Measurements from ENCODE around the gene DPH1. TPM values are rescaled to one million over a fixed set of nuclear protein-coding genes. Genes with fewer than 3 reads are reported as not detected.

DPH1 gene
- total and polyA plus RNA-seq, 4 donors: 6.3 to 62.9 (median 32.5) TPM

- Histone ChIP-seq H3K4me1 (ENCODE audit: control insufficient read depth in 1 of 2, insufficient read depth in 2 of 2, low read length in 2 of 2) (no peaks in the 10 kb centered on the region), H3K4me3 (ENCODE audit: low read length in 2 of 2) (no peak overlapping the region), H3K9me3 (ENCODE audit: control insufficient read depth, low read length) (no peaks in the 10 kb centered on the region), H3K36me3 (ENCODE audit: control insufficient read depth in 1 of 2, insufficient read depth in 2 of 2, low read length in 1 of 2) (peaks cover 0 to 5% of the 10 kb centered on the region in 2 donors), H3K27ac (ENCODE audit: low read depth in 1 of 2, low read length in 2 of 2) (no peak overlapping the region), H3K27me3 (ENCODE audit: control insufficient read depth in 1 of 2, insufficient read depth in 2 of 2, low read length in 1 of 2) (no peaks in the 10 kb centered on the region)
- intact Hi-C loops (cut with DNase I): no loop called here
- peak; percentile 70 for ATAC-seq (ENCODE audit: low FRiP score)
- WGBS, 2 donors: 74 to 80% methylated on average over 13 of the region's 13 CpGs
- no peak for DNase-seq
Observed at GRCh38 chr17:2084766-2085647, 55.1 kb downstream of the DPH1 start.

DNA sequence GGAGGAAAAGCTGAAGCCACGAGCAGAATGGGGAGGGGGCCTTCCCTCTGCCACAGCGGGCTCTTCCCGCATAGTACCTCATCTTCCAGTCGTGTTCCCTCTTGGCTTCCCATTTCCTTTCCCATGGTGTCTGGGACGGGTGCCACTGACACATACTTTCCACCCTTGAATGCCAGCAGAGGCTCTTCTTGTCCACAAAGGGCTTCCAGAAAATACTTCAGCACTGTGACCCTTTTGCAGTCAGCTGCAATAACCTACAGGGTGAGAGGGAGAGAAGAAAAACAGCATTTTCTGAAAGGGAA lies 55.6 kb downstream of the DPH1 start:
- WGBS, 2 donors: 34 to 42% methylated on average over 5 of the region's 5 CpGs
- H3K4me1 ChIP-seq (ENCODE audit: control insufficient read depth in 1 of 2, insufficient read depth in 2 of 2, low read length in 2 of 2): no peaks in the 10 kb centered on the region
- ATAC-seq (ENCODE audit: low FRiP score): peak; percentile 51

GRCh38 chr17:2086306-2086705 lies 56.4 kb downstream of the DPH1 start:
- no peak for DNase-seq
- Histone ChIP-seq H3K9me3 (ENCODE audit: control insufficient read depth, low read length) (no peaks in the 10 kb centered on the region), H3K27me3 (ENCODE audit: control insufficient read depth in 1 of 2, insufficient read depth in 2 of 2, low read length in 1 of 2) (no peaks in the 10 kb centered on the region), H3K4me1 (ENCODE audit: control insufficient read depth in 1 of 2, insufficient read depth in 2 of 2, low read length in 2 of 2) (no peaks in the 10 kb centered on the region), H3K27ac (ENCODE audit: low read depth in 1 of 2, low read length in 2 of 2) (no peak overlapping the region), H3K36me3 (ENCODE audit: control insufficient read depth in 1 of 2, insufficient read depth in 2 of 2, low read length in 1 of 2) (peaks cover 0 to 1% of the 10 kb centered on the region in 2 donors), H3K4me3 (ENCODE audit: low read length in 2 of 2) (no peak overlapping the region)
- ATAC-seq (ENCODE audit: low FRiP score): no peak
- WGBS, 2 donors: 89 to 95% methylated on average over 3 of the region's 3 CpGs
- intact Hi-C loops (cut with DNase I): no loop called here

More for the DNA sequence above, 55.6 kb downstream of the DPH1 start:
- H3K27ac ChIP-seq (ENCODE audit: low read depth in 1 of 2, low read length in 2 of 2): no peak overlapping the region
- DNase-seq: peak in 1 of 2 donors; percentile 84
- H3K9me3 ChIP-seq (ENCODE audit: control insufficient read depth, low read length): no peaks in the 10 kb centered on the region
- intact Hi-C loops (cut with DNase I): no loop called here
- H3K27me3 ChIP-seq (ENCODE audit: control insufficient read depth in 1 of 2, insufficient read depth in 2 of 2, low read length in 1 of 2): no peaks in the 10 kb centered on the region
- no peak overlapping the region for H3K4me3 ChIP-seq (ENCODE audit: low read length in 2 of 2)
- peaks cover 0 to 5% of the 10 kb centered on the region in 2 donors for H3K36me3 ChIP-seq (ENCODE audit: control insufficient read depth in 1 of 2, insufficient read depth in 2 of 2, low read length in 1 of 2)

DNA sequence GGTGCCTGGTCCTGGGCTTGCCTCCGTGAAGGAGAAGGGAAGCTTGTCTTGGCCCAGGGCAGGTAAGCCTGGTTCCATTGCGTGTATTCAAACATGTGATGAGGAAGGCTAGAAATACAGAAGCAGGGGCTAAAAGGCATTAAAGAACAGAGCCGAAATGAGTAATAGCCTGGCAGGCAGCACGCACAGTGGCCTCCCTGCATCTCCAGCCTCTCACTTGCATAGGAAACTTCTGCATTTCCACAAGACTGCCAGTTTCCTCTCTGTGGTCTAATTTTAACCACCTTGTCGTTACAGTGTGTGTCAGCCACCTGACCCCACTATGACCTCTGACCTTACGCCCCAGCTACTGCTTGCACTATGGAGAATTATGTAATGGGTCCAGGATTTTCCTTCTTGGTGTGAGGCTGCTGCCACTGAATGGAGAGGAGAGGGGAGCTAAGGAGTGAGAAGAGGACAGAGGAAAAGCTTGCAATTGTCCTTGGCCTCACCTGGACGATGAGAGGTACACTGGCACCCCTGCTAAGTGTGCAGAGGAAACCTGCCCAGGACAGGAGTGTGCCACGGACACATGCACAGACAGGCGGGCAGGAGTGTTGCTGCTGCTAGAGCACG lies 57.8 kb downstream of the DPH1 start:
- DNase-seq (peak in 1 of 2 donors; percentile 84), ATAC-seq (ENCODE audit: low FRiP score) (no peak)
- no peaks in the 10 kb centered on the region for H3K27me3 ChIP-seq (ENCODE audit: control insufficient read depth in 1 of 2, insufficient read depth in 2 of 2, low read length in 1 of 2)
- no peaks in the 10 kb centered on the region for H3K9me3 ChIP-seq (ENCODE audit: control insufficient read depth, low read length)
- H3K27ac ChIP-seq (ENCODE audit: low read depth in 1 of 2, low read length in 2 of 2): no peak overlapping the region
- no peak overlapping the region for H3K4me3 ChIP-seq (ENCODE audit: low read length in 2 of 2)
- WGBS, 2 donors: 78 to 79% methylated on average over 10 of the region's 10 CpGs
- no peaks in the 10 kb centered on the region for H3K36me3 ChIP-seq (ENCODE audit: control insufficient read depth in 1 of 2, insufficient read depth in 2 of 2, low read length in 1 of 2)
- H3K4me1 ChIP-seq (ENCODE audit: control insufficient read depth in 1 of 2, insufficient read depth in 2 of 2, low read length in 2 of 2): no peaks in the 10 kb centered on the region
- intact Hi-C loops (cut with DNase I): no loop called here

DNA sequence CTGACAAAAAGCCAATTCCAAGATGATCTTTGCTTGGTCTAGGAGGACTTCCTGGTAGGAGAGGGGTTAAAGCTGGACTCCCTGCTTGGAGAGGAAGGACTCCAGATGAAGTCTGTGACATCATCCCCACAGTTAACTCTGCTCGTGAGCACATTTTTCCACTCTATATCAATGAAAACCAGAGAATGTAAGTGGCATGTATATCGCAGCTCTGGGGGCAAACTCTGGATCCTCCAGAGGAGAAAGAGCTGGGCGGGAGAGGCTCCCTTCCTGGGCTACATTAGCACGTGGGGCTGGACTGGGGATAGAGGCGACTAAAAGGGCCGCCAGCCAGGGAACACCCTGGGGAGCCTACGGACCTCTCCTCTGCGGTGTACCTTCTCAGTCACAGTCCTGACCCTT lies 59.1 kb downstream of the DPH1 start:
- no peak for ATAC-seq (ENCODE audit: low FRiP score)
- WGBS, 2 donors: 29 to 33% methylated on average over 8 of the region's 8 CpGs

GRCh38 chr17:2090210-2090641 lies 60.3 kb downstream of the DPH1 start:
- H3K4me1 ChIP-seq (ENCODE audit: control insufficient read depth in 1 of 2, insufficient read depth in 2 of 2, low read length in 2 of 2): peaks cover 0 to 1% of the 10 kb centered on the region in 2 donors
- H3K36me3 ChIP-seq (ENCODE audit: control insufficient read depth in 1 of 2, insufficient read depth in 2 of 2, low read length in 1 of 2): no peaks in the 10 kb centered on the region
- H3K9me3 ChIP-seq (ENCODE audit: control insufficient read depth, low read length): no peaks in the 10 kb centered on the region
- ATAC-seq (ENCODE audit: low FRiP score) (no peak), DNase-seq (no peak)
- H3K4me3 ChIP-seq (ENCODE audit: low read length in 2 of 2): no peak overlapping the region
- WGBS, 2 donors: 85 to 90% methylated on average over 9 of the region's 9 CpGs
- intact Hi-C loops (cut with DNase I): no loop called here
- no peak overlapping the region for H3K27ac ChIP-seq (ENCODE audit: low read depth in 1 of 2, low read length in 2 of 2)
- no peaks in the 10 kb centered on the region for H3K27me3 ChIP-seq (ENCODE audit: control insufficient read depth in 1 of 2, insufficient read depth in 2 of 2, low read length in 1 of 2)

More for the DNA sequence above, 59.1 kb downstream of the DPH1 start:
- Histone ChIP-seq H3K27me3 (ENCODE audit: control insufficient read depth in 1 of 2, insufficient read depth in 2 of 2, low read length in 1 of 2) (no peaks in the 10 kb centered on the region), H3K9me3 (ENCODE audit: control insufficient read depth, low read length) (no peaks in the 10 kb centered on the region), H3K36me3 (ENCODE audit: control insufficient read depth in 1 of 2, insufficient read depth in 2 of 2, low read length in 1 of 2) (no peaks in the 10 kb centered on the region), H3K4me3 (ENCODE audit: low read length in 2 of 2) (no peak overlapping the region), H3K27ac (ENCODE audit: low read depth in 1 of 2, low read length in 2 of 2) (no peak overlapping the region), H3K4me1 (ENCODE audit: control insufficient read depth in 1 of 2, insufficient read depth in 2 of 2, low read length in 2 of 2) (no peaks in the 10 kb centered on the region)
- DNase-seq: no peak
- intact Hi-C loops (cut with DNase I): no loop called here

DNA sequence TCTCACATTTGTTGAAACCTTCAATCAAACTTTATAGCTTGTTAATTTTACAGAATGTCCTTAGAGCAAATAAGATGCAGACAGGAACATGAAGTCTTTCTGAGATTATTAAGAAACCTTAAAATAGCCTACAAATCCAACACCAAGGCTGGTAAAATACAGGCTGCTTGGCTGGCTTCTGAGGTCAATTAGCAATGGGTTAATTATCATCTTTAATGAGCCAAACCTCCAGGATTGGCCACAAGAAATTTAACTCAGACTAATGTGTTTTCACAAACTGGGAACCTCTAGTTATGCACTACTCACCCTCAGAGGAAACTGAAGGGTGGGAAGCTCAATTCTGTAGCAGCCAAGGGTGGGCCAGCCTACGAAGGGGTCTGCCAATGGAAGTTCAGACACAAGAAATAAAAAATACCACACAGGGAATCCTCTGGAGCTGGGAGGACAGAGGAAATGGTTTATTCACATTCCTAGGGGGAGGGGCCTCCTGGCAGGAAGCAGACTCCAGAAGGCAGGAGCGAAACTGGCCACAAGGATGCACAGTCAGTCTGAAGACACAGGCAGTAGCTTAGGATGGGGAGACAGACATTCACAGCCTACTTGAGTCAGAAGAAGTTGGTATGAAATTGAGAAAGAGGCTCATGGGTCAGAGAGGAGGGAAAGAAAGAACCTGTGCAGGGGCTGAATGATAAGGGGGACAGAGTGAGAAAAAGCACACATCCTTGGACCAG lies 61.0 kb downstream of the DPH1 start:
- DNase-seq (peak in 1 of 2 donors; percentile 78), ATAC-seq (ENCODE audit: low FRiP score) (peak; percentile 50)
- WGBS, 2 donors: 44 to 49% methylated on average over 2 of the region's 2 CpGs
- no peak overlapping the region for H3K27ac ChIP-seq (ENCODE audit: low read depth in 1 of 2, low read length in 2 of 2)
- H3K9me3 ChIP-seq (ENCODE audit: control insufficient read depth, low read length): no peaks in the 10 kb centered on the region
- H3K4me3 ChIP-seq (ENCODE audit: low read length in 2 of 2): no peak overlapping the region
- no peaks in the 10 kb centered on the region for H3K27me3 ChIP-seq (ENCODE audit: control insufficient read depth in 1 of 2, insufficient read depth in 2 of 2, low read length in 1 of 2)
- intact Hi-C loops (cut with DNase I): no loop called here
- H3K4me1 ChIP-seq (ENCODE audit: control insufficient read depth in 1 of 2, insufficient read depth in 2 of 2, low read length in 2 of 2): peaks cover 0 to 1% of the 10 kb centered on the region in 2 donors
- H3K36me3 ChIP-seq (ENCODE audit: control insufficient read depth in 1 of 2, insufficient read depth in 2 of 2, low read length in 1 of 2): no peaks in the 10 kb centered on the region

DNA sequence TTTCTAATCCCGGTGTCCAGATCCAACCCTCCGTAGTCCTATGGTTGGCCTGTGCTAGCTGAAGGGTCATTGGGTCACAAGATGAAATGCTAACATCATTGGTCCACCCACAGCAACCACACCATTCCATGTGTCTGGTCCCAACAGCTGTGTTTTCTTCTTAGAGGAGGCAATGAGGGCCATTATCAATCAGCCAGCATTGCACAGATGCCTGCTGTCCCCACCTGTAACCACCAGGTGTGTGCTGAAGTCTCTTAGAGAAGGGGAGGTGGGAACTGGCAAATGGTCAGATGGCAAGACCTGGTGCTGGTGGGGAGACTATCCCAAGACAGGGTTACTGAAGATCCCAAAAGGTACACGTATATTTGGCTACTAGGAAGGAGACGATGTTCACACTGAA lies 62.3 kb downstream of the DPH1 start:
- H3K4me1 ChIP-seq (ENCODE audit: control insufficient read depth in 1 of 2, insufficient read depth in 2 of 2, low read length in 2 of 2): peaks cover 0 to 1% of the 10 kb centered on the region in 2 donors
- no peak overlapping the region for H3K27ac ChIP-seq (ENCODE audit: low read depth in 1 of 2, low read length in 2 of 2)
- H3K9me3 ChIP-seq (ENCODE audit: control insufficient read depth, low read length): no peaks in the 10 kb centered on the region
- DNase-seq (no peak), ATAC-seq (ENCODE audit: low FRiP score) (no peak)
- 94 to 99% methylated on average over 4 of the region's 4 CpGs for WGBS, 2 donors
- intact Hi-C loops (cut with DNase I): no loop called here
- no peaks in the 10 kb centered on the region for H3K36me3 ChIP-seq (ENCODE audit: control insufficient read depth in 1 of 2, insufficient read depth in 2 of 2, low read length in 1 of 2)
- no peak overlapping the region for H3K4me3 ChIP-seq (ENCODE audit: low read length in 2 of 2)
- H3K27me3 ChIP-seq (ENCODE audit: control insufficient read depth in 1 of 2, insufficient read depth in 2 of 2, low read length in 1 of 2): no peaks in the 10 kb centered on the region

Data from aorta (tissue), 5 donors.